Measurements from ENCODE around the gene STX16. TPM values are rescaled to one million over a fixed set of nuclear protein-coding genes. Genes with fewer than 3 reads are reported as not detected.

STX16 gene
- total RNA-seq, 2 experiments from 2014 or later: 108 to 109 TPM

DNA sequence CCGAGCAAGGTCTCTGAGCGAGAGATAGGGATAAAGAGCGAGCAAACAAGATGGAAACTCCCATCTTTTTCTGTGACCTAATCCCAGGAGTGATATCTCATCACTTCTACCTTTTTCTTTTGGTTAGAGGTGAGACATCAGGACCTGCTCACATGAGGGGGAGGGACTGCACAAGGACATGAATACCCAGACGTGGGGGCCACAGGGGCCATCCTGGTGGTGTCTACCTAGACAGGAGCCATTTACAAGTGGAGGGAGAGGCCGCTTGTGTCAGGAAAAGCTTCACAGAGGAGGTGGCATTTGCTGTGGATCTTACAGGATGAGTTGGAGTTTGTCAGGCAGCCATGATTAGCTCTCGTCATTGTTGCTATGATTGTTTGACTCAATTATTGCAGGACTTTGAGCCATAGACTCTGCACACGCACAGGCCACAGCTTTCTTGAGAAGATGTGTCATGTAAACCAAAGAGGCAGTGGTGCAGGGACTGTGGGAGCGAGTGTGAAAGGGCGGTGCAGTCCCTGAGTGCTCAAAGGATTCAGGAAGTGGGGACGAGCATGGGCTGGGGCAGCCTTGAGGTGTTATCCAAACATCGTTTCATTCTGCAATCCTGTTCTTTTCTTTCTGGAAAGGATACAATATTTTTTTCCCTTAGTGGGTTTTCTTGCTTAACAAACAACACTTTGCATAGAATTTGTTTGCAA lies 49.2 kb downstream of the STX16 start:
- CTCF ChIA-PET: no interaction called here
- TF ChIP-seq, protein P1, sequence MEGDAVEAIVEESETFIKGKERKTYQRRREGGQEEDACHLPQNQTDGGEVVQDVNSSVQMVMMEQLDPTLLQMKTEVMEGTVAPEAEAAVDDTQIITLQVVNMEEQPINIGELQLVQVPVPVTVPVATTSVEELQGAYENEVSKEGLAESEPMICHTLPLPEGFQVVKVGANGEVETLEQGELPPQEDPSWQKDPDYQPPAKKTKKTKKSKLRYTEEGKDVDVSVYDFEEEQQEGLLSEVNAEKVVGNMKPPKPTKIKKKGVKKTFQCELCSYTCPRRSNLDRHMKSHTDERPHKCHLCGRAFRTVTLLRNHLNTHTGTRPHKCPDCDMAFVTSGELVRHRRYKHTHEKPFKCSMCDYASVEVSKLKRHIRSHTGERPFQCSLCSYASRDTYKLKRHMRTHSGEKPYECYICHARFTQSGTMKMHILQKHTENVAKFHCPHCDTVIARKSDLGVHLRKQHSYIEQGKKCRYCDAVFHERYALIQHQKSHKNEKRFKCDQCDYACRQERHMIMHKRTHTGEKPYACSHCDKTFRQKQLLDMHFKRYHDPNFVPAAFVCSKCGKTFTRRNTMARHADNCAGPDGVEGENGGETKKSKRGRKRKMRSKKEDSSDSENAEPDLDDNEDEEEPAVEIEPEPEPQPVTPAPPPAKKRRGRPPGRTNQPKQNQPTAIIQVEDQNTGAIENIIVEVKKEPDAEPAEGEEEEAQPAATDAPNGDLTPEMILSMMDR (IDR thresholded peaks at IDR 0.05): no peak

DNA sequence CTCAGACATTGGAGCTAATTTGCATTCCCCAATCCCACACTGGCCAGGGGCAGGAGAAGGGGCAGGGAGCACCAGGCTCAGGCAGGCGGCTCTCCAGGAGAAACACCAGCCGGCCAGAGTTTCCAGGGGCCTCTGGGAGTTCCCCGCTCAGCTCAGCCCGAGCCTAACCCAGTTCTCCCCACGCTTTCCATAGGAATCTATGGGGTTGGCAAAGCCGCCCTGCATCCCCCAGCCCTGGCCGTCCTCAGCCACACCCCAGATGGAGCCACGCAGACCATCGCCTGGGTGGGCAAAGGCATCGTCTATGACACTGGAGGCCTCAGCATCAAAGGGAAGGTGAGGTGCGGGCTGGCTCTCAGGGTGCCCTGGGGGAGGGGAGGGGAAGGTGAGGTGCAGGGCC lies 49.7 kb downstream of the STX16 start:
- peaks cover 2% of the 10 kb centered on the region for H3K4me1 Mint-ChIP-seq (ENCODE audit: low read depth)
- peaks cover 21% of the 10 kb centered on the region for H3K36me3 Mint-ChIP-seq (ENCODE audit: low read depth)
- ATAC-seq: no peak
- no peak overlapping the region for H3K27ac Mint-ChIP-seq
- POLR2A ChIA-PET: interaction anchor here (1.2 kb wide), 1 partner anchor 50 kb away, joined by 3 read pairs; the partner anchor contains the start of gene STX16
- H3K27me3 Mint-ChIP-seq: no peaks in the 10 kb centered on the region
- TF ChIP-seq, protein P1 (IDR thresholded peaks at IDR 0.05): no peak
- DNase-seq: no peak
- H3K4me3 Mint-ChIP-seq: no peak overlapping the region
- intact Hi-C loops (cut with micrococcal nuclease): no loop called here
- CTCF ChIA-PET: no interaction called here
- no peaks in the 10 kb centered on the region for H3K9me3 Mint-ChIP-seq

More for the DNA sequence above, 49.2 kb downstream of the STX16 start:
- H3K4me3 Mint-ChIP-seq: no peak overlapping the region
- H3K4me1 Mint-ChIP-seq (ENCODE audit: low read depth): peaks cover 2% of the 10 kb centered on the region
- H3K9me3 Mint-ChIP-seq: no peaks in the 10 kb centered on the region
- H3K27me3 Mint-ChIP-seq: no peaks in the 10 kb centered on the region
- peak overlapping the region; percentile 17 for H3K27ac Mint-ChIP-seq
- ATAC-seq (peak; percentile 69), DNase-seq (peak; percentile 40)
- POLR2A ChIA-PET: interaction anchor here (0.6 to 1.2 kb wide), 2 partner anchors 38 to 49 kb away, joined by 3 read pairs; partner anchors contain the start of gene STX16
- intact Hi-C loops (cut with micrococcal nuclease): no loop called here
- H3K36me3 Mint-ChIP-seq (ENCODE audit: low read depth): peaks cover 21% of the 10 kb centered on the region

DNA sequence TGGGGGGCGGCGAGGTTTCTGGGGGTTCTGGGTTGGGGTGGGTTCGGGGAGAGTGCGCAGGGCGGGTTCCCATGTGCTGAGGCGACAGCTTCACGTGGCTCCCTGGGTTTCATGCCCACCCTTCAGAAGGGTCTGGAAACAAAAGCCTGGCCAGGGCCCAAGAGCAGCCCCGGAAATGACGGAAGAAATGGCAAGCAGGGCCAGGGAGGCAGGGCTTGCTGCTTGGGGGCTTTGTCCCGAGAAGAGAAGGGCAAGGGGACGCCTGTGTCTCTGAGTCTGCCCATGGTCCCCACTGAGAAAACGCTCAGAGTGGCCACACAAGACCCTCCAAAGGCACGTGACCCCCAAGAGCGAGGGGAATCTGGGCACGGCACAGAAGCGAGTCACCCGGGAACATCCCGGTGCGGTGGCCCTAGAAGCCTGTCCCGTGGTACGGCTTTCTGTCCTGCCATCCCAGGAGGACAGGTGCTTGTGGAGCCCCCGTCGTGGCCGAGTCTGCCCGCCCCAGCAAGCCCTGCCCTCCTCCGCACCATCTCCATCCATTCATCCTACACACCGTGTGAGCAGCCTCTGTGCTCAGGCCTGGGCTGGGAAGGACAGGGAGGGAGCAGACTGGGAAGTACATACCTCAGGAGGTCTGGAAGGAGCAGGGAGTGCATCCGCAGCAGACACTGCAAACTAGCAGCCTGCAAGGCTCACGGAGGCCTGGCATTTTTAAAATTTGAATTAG lies 50.5 kb downstream of the STX16 start:
- no peaks in the 10 kb centered on the region for H3K9me3 Mint-ChIP-seq
- H3K4me3 Mint-ChIP-seq: no peak overlapping the region
- H3K36me3 Mint-ChIP-seq (ENCODE audit: low read depth): peaks cover 21% of the 10 kb centered on the region
- H3K4me1 Mint-ChIP-seq (ENCODE audit: low read depth): peaks cover 2% of the 10 kb centered on the region
- intact Hi-C loops (cut with micrococcal nuclease): no loop called here
- ChIA-PET CTCF (interaction anchor here (1.6 kb wide), 1 partner anchor 138 kb away, joined by 5 read pairs; no protein-coding TSS in a partner anchor), POLR2A (no interaction called here)
- no peak for DNase-seq
- no peak overlapping the region for H3K27ac Mint-ChIP-seq
- H3K27me3 Mint-ChIP-seq: no peaks in the 10 kb centered on the region
- ATAC-seq: no peak
- TF ChIP-seq, protein P1 (IDR thresholded peaks at IDR 0.05): no peak

DNA sequence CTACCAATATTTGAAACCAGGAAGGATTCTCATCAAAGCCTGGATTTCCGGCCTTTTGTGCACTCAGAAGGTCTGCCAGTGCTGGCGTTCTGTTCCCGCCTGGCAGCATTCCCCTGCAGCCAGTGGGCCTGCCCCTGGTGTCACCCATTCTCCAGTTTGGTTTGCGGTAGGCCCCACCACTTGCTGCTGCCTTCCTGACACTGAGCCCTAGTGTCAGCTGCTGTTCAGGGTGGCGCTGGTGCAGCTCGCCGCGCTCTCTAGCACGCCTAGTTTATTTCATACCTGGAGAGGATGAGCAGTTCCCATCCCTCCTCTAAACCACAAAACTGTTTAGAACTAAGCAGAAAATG lies 51.1 kb downstream of the STX16 start:
- TF ChIP-seq, protein P1 (IDR thresholded peaks at IDR 0.05): no peak
- DNase-seq (no peak), ATAC-seq (no peak)
- H3K27me3 Mint-ChIP-seq: no peaks in the 10 kb centered on the region
- peaks cover 2% of the 10 kb centered on the region for H3K4me1 Mint-ChIP-seq (ENCODE audit: low read depth)
- H3K9me3 Mint-ChIP-seq: no peaks in the 10 kb centered on the region
- intact Hi-C loops (cut with micrococcal nuclease): no loop called here
- no peak overlapping the region for H3K27ac Mint-ChIP-seq
- H3K36me3 Mint-ChIP-seq (ENCODE audit: low read depth): peaks cover 21% of the 10 kb centered on the region
- no peak overlapping the region for H3K4me3 Mint-ChIP-seq
- ChIA-PET CTCF (interaction anchor here (1.6 kb wide), 1 partner anchor 137 kb away, joined by 5 read pairs; no protein-coding TSS in a partner anchor), POLR2A (no interaction called here)

Data from activated CD8-positive, alpha-beta T cell treated with anti-CD3 and anti-CD28 coated beads for 36 hours (primary cell).